Activated CD8-positive, alpha-beta memory T cell treated with anti-CD3 and anti-CD28 coated beads, Interleukin-2, amount 50 U/mL, for 1 hour (primary cell): Measurements from ENCODE around the gene MRPL45.

Experiments
- DNase-seq: peaks from one replicate; pipeline ENCODE4 v3.0.0-alpha.2; 2020; ENCODE audit errors: extremely low read depth

The MRPL45 gene

DNA sequence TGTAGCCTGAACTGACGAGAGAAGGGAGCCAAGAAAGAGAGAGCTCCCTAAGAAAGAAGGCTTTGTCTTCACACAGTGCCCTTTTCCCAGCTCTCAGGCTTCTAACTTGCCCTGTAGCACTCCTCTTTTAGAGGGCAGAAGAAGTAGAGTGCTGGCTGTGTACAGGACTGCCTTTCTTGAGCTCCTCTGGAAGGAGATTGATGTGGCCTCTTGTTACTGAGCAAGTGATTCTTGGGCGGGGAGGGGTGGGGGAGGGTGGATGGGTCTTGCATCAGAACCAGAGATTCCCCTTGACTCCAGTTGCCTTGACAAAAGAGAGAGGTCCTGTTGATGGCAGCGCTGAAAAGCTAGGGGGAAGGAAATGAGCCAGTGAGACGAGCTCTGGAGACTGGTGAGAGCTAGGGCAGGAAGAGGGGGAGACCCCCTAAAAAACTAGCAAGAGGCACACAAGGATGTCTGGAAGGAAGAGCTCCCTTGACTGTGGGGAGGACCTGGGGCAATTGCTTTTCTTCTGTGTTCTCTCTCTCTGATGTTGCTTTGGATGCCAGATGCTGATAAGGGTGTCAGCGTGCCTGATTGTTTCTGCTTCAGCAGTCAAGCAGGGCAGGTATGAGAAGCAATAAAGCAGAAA is 28.4 kb downstream of the MRPL45 start:
- DNase-seq = no peak

DNA sequence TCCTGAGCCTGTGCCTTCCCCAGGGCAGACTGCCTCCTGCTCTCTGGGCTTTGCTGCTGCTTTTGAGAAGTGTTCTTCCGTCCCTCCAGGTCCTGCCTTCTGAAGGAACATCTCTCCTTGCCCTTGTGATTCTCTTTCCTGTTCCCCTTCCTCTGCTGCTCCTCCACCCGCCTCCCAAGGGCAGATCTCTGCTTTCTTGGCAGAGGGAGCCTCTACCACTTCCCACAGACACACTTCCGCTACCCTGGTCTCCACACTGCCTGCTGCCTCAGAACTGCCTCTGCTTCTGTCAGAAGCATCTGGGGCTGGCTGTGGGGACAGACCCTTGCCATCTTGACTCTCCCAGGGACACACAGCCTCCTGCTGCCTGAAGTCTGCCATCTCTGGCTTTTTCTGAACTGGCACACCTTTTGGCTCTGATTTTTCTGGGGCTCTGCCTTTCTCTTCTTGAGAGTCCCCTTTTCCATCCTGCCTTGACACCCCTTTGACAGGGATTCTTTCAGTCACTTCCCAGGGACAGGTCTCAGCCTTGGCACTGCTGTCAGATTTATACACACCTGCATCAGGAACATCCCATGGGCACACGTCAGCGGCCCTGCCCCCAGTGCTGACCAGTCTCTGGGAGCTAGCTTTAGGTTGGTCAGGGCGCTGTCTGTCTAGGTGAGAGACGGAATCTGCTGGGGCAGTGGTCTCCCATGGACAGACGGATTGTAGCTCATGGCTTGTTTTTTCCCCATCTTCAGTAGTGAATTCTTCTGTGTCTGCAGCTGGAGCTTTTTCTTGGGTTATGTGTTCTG is 30.2 kb downstream of the MRPL45 start:
- DNase-seq = no peak

DNA sequence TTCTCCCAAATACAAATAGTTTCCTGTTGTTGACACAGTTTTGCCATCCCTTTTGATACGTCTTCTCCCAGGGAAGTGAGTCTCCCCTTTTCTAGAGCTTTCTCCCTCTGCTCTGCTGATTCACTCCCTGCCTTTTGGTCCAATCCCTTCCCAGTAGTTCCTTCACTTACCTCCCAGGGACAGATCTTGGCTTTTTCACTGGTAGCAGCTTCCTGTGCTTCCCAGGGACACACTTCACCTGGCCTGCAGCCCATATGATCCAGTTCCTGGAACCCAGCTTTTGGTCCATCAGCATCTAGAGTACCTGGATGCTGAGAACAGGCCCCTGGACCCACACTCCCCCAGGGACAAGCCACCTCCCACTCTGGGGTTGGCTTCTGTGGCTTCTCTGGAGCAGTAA is 31.0 kb downstream of the MRPL45 start:
- no peak for DNase-seq

DNA sequence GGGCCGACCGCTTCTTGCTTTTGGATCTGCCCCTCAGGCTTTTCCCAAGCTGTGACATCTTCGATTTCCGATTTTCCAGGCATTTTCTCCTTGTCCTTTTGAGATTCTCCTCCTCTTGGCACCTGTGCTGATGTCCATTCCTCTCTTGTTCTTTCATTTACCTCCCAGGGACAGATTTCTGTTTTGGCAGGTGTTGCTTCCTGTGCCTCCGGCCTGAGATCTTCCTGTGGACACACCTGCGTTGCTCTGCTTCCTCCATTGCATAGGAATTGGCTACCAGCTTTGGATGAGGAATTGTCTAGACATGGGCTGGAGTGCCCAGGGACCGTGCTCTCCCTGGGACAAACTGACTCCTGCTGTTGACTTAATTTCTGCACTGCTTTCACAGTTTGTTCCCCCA is 31.7 kb downstream of the MRPL45 start:
- no peak for DNase-seq

DNA sequence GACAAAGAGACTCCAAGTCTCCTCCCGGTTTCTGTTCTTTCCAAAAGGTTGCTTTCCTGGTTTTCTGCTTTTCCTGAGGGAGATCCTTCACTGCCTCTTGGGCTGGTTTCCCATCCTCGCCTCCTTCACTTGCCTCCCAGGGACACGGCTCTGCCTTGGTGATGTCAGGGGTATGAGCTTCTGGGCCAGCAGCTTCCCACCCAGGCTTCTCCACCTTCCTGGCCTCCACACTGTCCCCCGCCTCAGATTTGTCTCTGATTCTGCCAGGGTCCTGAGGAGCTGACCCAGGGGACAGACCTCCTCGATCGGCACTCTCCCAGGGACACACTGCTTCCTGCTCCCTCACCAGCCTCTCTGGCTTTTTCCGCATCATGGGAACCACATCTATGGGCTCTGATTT is 32.3 kb downstream of the MRPL45 start:
- no peak for DNase-seq

DNA sequence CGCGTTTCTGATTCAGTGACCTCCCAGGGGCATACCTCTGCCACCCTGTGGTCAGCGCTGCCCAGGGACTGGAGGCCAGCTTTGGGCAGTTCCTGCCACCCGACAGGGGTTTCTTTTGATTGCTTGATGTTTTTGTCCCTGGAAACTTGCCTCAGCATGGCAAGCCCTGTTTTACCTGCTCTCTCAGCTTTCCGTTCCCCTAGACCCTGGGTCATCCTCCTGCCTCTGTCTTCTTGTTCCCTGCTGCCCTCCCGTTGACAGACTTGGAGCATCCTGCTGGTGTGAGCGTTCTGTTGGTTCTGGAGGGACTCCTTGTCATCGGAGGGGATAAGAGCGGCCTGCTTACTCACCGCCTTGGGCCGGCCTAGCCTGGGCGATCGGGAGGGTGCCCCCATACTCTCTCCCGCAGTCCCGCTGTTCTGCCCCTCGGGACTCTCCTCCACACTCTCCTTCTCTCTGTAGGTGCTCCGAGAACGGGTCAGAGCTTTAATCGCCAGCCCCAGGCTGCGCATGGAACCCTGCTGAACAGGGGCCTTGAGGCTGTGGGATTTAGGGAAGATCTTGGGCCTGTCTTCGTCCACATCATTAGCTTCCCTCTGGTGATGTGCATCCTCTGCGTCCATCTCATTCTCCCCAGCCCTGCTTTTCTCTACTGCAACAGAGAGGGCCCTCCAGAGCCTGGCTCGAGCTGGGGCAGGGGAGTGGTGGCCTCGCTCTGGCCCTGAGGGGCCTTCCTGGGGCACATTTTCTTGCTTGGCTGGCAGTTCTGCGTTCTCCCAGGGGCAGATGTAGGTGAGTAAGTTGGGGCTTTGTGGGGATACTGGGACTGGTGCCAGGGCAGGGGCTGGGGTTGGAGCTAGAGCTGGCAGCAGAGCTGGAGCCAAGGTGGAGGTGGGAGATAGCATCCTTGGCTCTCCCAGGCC is 33.1 kb downstream of the MRPL45 start:
- no peak for DNase-seq

DNA sequence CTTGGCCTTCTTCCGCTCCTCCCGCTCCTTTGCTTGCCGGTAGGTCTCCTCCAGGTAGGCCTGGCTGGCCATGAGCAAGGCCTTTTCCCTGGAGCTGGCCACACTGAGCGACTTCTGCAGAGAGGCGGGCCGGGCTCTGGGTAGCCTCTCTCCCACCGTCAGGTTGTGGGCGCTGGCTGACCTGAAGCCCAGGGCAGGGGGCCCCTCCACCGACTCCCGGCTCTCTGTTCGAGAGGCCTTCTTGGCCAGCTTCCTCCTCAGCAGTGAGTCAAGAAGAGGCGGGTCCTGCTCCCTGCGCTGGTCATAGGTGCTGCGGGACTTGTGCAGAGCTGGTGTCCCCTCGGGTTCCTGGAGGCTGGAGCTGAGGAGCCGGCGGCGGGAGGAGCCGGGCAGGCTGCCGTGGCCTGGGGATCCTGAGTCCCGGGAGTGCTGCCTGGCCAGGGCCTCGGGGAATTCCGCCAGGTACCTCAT is 34.0 kb downstream of the MRPL45 start:
- DNase-seq = no peak

DNA sequence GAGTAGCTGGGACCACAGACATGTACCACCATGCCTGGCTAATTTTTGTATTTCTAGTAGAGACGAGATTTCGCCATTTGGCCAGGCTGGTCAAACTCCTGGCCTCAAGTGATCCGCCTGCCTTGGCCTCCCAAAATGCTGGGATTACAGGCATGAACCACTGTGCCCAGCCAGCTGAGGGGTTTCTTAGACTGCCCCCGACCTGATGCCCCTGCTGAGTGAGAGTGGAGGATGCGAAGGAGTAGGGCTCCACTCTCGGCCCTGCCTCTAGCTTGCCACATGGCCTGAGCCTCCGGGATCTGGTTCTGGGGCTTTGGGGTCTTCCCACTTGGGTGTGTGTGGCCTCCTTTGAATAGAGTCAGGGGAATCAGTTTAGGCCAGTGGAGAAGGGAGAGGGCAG is 35.8 kb downstream of the MRPL45 start:
- DNase-seq = no peak

DNA sequence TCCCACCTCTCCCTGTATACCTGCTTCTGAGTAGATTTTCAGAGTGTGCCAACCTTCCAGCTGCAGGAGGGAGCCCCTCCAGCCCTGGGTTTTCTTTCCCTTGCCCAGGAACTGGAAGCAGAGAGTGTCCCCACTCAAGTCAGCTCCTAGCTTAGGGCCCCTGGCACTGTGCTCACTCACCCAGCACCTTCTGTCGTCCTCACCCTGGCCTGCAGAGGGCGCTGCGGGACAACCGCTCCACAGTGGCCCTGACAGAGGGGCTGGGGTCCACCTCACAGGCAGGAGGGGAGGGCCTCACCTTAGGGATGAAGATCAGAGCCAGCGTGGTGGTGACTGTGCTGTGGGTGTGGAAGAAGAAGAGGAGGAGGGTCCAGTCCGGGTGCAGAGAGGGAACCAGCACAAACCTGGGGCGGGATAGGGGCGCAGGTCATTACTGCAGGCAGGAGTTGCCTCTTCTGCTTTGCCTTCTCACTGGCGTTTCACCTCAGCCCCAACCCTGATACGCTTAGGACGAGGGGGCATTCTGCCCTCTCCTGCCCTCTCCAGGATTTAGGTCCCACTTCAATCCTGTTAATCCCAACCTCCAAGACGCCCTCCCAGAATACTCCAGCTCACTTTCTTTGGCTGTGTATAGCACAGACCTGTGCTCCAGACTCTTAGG is 36.8 kb downstream of the MRPL45 start:
- DNase-seq = no peak

DNA sequence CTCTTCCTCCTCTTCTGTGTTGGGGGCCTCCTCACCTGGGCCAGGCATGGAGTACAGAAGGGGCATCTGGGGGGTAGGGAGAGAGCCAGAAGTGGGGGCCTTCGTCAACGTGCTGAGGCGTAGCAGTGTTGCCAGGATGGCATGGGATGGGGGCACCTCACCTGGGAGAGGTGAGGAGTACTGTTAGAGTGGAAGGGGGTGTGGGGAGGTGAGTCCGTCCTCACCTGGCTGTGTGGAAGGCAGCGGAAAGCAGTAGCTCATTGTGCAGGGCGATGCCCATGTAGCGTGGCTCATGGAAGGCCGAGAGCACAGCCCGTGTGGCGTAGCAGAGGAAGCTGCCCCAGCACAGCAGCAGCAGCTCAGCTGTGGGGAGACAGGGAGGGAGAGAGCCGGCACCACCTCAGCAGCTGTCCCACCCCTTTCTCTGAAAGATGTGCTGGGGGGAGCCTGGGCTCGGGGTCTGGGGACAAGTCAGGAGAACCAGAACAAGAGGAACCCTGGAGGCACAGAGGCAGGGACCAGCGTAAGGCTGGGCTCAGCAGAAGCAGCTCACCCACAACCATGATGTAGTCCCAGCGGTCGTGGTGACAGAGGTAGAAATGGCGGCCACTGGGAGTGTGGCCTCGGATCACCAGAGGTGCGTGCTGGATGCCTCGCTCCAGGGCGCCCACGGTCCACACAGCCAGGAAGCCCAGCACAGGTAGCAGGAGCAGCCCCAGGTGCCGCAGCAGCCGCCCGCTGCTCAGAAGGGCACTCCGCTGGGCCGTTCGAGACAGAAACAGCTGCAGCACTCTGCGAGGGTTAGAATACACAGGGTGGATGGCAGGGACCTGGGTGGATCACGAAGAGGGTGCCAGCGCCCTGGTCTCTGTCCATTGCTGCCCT is 37.8 kb downstream of the MRPL45 start:
- DNase-seq = no peak

DNA sequence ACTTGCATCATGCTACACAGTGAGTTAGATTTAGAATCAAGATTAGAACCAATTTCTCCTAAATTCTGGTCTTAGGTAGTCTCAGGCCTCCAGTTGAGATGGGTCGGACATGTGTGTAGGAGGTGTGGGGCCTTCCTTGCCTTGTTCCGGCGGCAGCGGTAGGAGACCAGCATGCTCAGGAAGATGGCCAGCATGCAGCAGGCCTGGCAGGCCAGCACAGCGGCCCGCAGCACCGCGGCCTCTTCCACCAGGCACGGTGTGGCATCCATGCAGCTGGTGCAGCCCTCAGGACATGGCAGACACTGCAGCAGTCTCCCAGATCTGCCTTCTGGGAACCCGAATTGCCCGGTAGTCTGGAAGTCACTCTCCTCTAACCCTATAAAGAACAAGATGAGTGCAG is 39.9 kb downstream of the MRPL45 start:
- no peak for DNase-seq

DNA sequence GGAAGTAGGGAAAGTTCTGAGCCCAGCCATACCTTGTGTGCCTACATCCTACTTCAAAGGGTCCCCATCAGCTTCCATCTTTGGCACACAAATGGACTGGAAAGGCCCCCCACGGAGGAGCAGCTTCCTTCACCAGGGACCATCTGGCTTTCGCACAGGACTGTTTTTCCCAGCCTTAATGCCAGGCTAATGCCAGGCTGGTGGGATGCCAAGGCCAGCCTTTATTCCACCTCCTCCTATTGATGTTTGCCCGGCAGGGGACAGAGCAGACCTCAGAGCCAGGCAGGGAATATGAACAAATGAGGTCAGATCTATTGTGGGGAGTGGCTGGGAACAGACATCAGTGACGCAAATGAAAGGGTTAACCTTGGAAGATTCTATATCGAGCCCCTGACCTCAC is 41.1 kb downstream of the MRPL45 start:
- no peak for DNase-seq

DNA sequence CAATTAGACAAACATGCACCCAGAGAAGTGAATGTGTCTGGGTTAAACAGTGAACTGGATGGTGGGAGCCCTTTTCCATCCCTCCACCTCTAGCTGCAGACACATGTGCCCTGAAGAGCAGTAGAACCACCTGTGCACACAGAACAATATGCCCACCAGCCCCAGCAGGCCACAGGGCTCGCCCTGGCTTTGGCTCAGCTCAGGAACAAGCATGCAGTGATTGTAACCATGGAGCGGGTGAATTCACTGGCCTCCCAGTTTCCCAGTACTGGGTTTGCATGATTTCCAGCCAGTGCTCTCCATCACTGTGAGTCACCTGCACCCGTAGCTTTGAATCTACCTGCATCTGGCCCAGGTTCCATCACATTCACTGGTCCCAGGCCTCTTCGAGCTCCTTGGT is 41.6 kb downstream of the MRPL45 start:
- DNase-seq = no peak

DNA sequence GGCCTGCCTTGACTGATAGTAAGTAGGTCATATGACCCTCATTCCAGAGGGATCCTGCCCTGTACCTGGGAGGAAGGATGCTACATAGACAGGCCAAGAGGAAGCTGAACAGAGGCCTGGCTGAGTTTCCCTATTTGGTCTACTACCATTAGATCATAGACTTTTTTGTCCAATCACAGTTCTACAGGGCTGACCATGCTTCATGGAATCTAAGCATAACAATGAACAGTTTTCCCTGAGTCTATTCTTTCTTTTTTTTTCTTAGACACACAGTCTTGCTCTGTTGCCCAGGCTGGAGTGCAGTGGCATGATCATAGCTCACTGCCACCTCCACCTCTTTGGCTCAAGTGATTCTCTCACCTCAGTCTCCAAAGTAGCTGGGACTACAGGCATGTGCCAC is 42.9 kb downstream of the MRPL45 start:
- no peak for DNase-seq

DNA sequence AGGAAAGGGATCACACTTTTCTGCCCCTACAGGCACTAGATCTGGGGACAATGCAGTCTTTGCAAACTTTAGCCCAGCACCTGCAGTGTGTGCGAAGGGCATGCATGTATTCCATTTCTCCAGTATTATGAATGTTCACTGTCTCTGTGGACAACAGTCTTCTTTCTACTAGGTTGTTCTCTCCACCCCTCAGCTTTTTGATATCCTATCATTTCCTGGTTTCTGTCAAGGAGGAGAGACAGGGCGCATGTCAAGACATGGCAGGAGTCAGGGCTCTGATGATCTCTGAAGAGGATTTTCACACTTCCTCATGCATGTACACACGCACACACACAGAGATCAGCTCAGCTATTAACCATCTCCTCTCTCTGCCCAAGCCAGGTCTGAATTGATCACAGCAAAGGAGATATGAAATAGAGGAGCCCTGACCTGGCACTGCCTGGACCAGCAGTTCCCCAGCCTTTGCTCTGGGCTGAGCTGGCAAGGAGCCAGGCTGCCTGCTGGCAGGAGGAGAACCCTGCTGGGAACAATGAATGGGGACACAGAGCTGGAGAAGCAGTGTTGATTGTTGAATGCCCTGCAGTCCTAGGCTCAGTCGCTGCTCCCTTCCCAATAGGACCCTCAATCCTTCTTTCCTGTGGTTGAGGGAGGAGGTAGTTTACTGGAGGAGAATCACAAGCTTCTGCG is 44.2 kb downstream of the MRPL45 start:
- no peak for DNase-seq

DNA sequence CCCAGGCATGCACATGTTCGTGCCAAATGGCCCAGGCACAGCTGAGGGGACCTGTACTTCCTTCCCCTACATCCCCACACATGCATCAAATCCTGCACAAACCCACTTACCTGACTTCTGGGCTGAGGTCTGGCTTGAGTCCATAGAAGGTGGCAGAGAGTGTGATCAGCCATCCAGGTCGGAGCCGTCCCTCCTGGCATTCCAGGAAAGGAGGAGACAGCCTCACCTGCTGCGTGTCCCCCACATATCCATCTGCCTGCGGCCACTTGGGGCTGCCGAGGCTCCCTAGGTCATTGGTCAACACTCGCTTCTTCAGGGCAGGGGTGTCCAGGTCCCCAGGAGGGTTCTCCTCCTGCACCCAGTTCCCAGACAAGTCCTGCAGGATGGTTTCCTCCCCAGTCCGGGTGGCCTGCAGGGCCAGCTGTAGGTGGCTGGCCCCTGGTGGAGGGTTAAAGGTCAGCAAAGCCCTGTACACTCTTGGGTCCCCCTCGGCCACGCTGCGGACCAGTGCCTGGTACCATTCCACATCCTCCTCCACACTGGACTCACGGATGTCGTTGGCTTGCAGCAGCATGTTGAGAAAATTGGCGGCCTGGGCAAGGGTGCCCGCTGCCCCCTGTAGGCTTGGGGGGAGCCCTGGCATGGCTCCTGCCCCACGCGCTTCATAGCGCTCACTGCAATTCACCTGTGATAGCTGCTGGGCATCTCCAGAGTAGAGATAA is 46.1 kb downstream of the MRPL45 start:
- DNase-seq = no peak

DNA sequence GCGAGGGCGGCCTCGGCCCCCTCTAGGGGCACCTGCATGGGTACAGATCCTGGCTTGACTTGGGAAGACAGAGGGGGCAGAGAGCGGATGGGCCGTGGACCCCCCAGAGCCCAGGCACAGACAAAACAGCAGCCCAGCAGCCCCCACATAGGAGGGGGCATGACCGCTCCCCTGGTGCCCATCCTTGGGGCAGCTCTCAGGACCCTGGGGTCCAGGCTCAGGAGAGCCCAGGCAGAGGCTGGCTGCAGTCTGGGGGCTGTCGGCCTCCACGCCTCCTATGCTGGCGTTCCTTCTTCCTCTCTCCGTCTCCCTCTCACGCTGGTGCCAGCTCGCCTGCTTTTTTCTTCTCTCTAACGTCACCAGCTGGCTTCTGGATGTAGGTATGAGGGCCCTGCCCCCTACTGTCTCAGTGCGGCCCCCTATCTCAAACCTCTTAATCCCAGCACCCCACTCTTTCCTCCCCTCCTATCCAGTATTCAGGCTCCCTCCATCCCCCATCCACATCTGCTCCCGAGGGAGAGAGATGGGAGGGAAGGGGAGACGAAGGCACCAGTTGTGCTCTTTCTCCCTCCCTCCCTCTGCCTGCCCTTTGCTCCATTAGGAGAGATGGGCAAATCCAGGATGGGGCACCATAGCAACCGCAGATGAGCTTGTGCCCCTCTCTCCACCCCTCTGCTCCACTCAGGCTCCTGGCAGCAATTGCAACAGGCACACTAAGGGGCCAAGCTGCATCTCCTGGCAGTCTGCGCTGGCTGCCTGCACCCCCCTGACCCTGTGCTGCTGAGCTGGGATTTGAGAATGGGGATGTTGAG is 46.8 kb downstream of the MRPL45 start, which contains the start of gene GPR179:
GPR179 (minus strand) TSS at position 349 of the 812 bp plus-strand sequence; CDS start at position 182, 167 bp downstream.
- DNase-seq = no peak

DNA sequence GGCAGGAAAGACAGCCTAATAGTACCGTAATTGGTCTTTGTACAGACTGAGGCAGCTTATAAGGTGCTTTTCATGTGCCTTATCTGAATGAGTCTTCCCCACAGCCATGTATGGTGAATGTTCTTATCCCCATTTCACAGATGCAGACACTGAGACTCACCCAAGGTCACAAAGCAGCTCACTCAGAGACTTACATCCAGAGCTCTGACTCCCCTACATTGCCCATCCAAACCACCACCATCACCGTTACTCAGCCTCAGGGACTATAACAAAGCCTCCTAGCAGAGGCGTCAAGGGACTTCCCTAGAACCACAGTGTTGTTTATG is 47.4 kb downstream of the MRPL45 start:
- DNase-seq = no peak

DNA sequence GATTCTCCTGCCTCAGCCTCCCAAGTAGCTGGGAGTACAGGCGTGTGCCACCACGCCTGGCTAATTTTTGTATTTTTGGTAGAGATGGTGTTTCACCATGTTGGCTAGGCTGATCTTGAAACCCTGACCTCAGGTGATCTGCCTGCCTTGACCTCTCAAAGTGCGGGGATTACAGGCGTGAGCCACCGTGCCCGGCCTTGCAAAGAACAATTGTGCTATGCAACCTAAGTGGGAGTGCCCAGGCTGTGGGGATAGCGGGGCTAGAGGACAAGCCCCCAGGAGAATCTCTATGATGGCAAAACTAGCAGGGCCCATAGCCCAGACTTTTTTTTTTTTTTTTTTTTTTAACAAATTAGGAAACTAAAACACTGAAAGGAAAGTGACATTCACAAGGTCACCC is 48.8 kb downstream of the MRPL45 start:
- no peak for DNase-seq
